Esophagus muscularis mucosa (tissue), 4 donors: ENCODE measurements around the gene RAB17. TPM values are rescaled to one million over a fixed set of nuclear protein-coding genes. Genes with fewer than 3 reads are reported as not detected.

Source experiments
- DNase-seq: peaks from one replicate; pipeline ENCODE4 v3.0.0-alpha.2; 2017; ENCODE audit errors: extremely low spot score
- H3K27ac ChIP-seq, 4 donors: fragments of 200-600 bp; sonication (generic); replicated peaks in 1 of 4; 1 replicate in 3 of 4; 2 replicates in 1 of 4; pipeline ENCODE4 v1.5.1; 2016 to 2019; ENCODE audit warnings: mild to moderate bottlenecking in 1 of 4
- H3K27me3 ChIP-seq, 4 donors: fragments of 200-600 bp; sonication (generic); one replicate each; pipeline versions ENCODE4 v1.5.1 to v1.6.0; 2016 to 2019
- H3K36me3 ChIP-seq, 4 donors: fragments of 200-600 bp; sonication (generic); one replicate each; pipeline ENCODE4 v1.5.1; 2016 to 2019
- H3K4me1 ChIP-seq, 4 donors: fragments of 200-600 bp; sonication (generic); one replicate each; pipeline ENCODE4 v1.5.1; 2016 to 2019
- H3K4me3 ChIP-seq, 4 donors: fragments of 200-600 bp; sonication (generic); 1 replicate in 2 of 4; 2 replicates in 2 of 4; pipeline ENCODE4 v1.5.1; 2016 to 2019; ENCODE audit warnings: mild to moderate bottlenecking in 4 of 4, moderate library complexity in 1 of 4
- H3K9me3 ChIP-seq, 4 donors: fragments of 200-600 bp; sonication (generic); 1 replicate in 3 of 4; 2 replicates in 1 of 4; pipeline ENCODE4 v1.5.1; 2016 to 2019
- EP300 ChIP-seq: sonication (generic); formaldehyde crosslinking; IDR thresholded peaks from one replicate; pipeline ENCODE4 v1.6.1; 2017; ENCODE audit warnings: antibody characterized with exemption
- POLR2A ChIP-seq: fragments of 450-650 bp; IDR thresholded peaks from one replicate; pipeline ENCODE4 v1.6.1; 2017; ENCODE audit warnings: antibody characterized with exemption, moderate library complexity, mild to moderate bottlenecking, low read depth
- POLR2AphosphoS5 ChIP-seq, 2 donors: sonication (generic); formaldehyde crosslinking; IDR thresholded peaks; one replicate each; pipeline ENCODE4 v1.6.1; 2017; ENCODE audit warnings: antibody characterized with exemption in 2 of 2
- WGBS: methylation state at CpG from one replicate; pipeline ENCODE4 v1.1.5; 2018; 5-methylcytosine and 5-hydroxymethylcytosine counted together
- intact Hi-C: fragments of 100-400 bp; cut with DNase I; formaldehyde crosslinking; loops from one replicate; pipeline ENCODE4 v1.15.1; 2023
- total RNA-seq, 4 donors: library from RNA; depleted of rRNA; stranded (reverse); fragments of >200 nt; gene quantifications; one replicate each; pipeline versions ENCODE4 v1.1.0 to v1.2.1, GENCODE V29; 2016
- TF ChIP-seq, protein P1 (sequence below), 3 experiments: fragments of 200-600 bp in 2 of 3; fragments of 450-650 bp in 1 of 3; sonication (generic) in 2 of 3; IDR thresholded peaks; one replicate each; pipeline ENCODE4 v1.5.1; 2017 to 2019; ENCODE audit warnings: antibody characterized with exemption in 3 of 3, mild to moderate bottlenecking in 2 of 3, moderate library complexity in 1 of 3

Gene RAB17
- total RNA-seq, 4 donors from 2014 or later: 0.83 to 3.7 (median 1.4) TPM

DNA sequence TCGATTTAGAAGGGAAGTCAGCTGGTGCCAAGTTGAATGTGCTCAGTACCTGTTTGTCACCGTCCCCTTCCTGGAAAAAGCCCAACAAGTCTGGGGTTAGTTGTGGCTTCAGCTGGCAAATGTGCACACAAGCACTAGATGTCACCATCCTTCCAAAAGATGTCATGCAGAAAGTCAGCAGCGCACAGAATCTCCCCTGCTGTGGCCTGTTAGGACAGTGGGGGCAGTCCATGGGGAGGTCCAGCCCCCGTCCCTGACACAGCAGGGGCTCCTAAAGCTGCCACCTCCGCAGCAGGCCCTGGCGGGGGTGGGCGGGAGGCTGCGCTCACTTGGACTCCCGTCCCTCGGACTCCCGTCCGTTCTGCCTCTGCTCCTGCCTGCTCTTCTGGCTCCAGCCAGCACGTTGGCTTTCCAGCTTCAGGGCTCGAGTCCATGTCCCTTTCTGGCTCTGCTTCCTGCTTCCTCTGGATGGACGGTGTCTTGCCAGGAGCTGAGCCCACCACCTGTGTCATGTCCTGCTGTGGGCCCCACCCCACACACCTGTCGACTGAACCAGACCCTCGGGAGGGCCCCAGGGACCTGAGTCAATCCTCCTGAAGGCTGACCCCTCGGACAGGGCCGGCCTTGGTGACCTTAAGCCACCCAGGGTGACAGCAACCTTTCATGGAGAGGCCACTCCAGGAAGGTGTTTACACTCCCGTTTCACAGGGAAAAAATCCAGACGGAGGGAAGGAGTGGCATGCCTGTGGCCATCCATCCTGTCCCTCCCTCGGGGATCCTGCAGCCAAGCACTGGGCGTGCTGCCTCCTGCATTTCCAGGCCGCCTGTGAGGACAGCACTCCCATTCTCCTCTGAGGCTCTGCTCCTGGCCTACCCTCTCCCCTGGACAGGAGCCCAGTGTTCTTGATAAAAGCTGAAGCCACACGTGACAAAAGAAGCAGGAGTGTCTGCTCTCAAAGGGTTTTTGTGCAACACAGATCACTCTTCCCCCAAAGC lies 8.5 kb downstream of the RAB17 start:
- WGBS: 19% methylated on average over 25 of the region's 25 CpGs
- Histone ChIP-seq H3K36me3 (no peaks in the 10 kb centered on the region), H3K9me3 (no peaks in the 10 kb centered on the region), H3K27ac (peak overlapping the region; percentile 71 to 81 (median 74)), H3K4me3 (peak overlapping the region; percentile 35 to 48 (median 38)), H3K27me3 (no peaks in the 10 kb centered on the region), H3K4me1 (peaks cover 14 to 20% (median 18%) of the 10 kb centered on the region in 4 donors)
- intact Hi-C loops: loop anchor here (2.0 to 5.0 kb wide), 2 partner anchors 85 to 165 kb away; no protein-coding TSS in a partner anchor
- TF ChIP-seq EP300 (no peak), POLR2A (no peak), POLR2AphosphoS5 (IDR thresholded peaks at IDR 0.05) (peak; percentile 34 to 36)
- TF ChIP-seq, protein P1, sequence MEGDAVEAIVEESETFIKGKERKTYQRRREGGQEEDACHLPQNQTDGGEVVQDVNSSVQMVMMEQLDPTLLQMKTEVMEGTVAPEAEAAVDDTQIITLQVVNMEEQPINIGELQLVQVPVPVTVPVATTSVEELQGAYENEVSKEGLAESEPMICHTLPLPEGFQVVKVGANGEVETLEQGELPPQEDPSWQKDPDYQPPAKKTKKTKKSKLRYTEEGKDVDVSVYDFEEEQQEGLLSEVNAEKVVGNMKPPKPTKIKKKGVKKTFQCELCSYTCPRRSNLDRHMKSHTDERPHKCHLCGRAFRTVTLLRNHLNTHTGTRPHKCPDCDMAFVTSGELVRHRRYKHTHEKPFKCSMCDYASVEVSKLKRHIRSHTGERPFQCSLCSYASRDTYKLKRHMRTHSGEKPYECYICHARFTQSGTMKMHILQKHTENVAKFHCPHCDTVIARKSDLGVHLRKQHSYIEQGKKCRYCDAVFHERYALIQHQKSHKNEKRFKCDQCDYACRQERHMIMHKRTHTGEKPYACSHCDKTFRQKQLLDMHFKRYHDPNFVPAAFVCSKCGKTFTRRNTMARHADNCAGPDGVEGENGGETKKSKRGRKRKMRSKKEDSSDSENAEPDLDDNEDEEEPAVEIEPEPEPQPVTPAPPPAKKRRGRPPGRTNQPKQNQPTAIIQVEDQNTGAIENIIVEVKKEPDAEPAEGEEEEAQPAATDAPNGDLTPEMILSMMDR (IDR thresholded peaks at IDR 0.05): peak; percentile 47 to 70 (median 60)
- DNase-seq: no peak

DNA sequence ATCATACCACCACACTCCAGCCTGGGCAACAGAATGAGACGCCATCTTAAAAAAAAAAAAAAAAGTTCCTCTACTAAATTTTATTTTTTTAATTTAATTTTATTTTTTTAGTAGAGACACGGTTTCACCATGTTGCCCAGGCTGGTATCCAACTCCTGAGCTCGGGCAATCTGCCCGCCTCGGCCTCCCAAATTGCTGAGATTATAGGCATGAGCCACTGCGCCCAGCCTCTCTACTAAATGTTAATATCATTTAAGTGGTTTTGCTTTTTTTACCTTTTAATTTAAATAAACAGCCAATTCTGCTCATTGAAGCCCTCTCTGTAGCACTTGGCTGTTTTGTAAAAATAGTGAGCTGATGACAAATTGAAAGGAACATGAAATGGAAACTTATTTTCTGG lies 9.2 kb downstream of the RAB17 start:
- Histone ChIP-seq H3K36me3 (no peaks in the 10 kb centered on the region), H3K9me3 (no peaks in the 10 kb centered on the region), H3K4me1 (peaks cover 14 to 20% (median 18%) of the 10 kb centered on the region in 4 donors), H3K27me3 (no peaks in the 10 kb centered on the region), H3K4me3 (peak overlapping the region in 2 of 4 donors; percentile 35 to 37), H3K27ac (peak overlapping the region; percentile 71 to 81 (median 74))
- WGBS: 84% methylated on average over 6 of the region's 6 CpGs
- no peak for DNase-seq
- intact Hi-C loops: loop anchor here (2.0 to 5.0 kb wide), 2 partner anchors 86 to 165 kb away; no protein-coding TSS in a partner anchor
- TF ChIP-seq EP300 (no peak), POLR2A (no peak), POLR2AphosphoS5 (IDR thresholded peaks at IDR 0.05) (no peak)
- TF ChIP-seq, protein P1 (IDR thresholded peaks at IDR 0.05): no peak

DNA sequence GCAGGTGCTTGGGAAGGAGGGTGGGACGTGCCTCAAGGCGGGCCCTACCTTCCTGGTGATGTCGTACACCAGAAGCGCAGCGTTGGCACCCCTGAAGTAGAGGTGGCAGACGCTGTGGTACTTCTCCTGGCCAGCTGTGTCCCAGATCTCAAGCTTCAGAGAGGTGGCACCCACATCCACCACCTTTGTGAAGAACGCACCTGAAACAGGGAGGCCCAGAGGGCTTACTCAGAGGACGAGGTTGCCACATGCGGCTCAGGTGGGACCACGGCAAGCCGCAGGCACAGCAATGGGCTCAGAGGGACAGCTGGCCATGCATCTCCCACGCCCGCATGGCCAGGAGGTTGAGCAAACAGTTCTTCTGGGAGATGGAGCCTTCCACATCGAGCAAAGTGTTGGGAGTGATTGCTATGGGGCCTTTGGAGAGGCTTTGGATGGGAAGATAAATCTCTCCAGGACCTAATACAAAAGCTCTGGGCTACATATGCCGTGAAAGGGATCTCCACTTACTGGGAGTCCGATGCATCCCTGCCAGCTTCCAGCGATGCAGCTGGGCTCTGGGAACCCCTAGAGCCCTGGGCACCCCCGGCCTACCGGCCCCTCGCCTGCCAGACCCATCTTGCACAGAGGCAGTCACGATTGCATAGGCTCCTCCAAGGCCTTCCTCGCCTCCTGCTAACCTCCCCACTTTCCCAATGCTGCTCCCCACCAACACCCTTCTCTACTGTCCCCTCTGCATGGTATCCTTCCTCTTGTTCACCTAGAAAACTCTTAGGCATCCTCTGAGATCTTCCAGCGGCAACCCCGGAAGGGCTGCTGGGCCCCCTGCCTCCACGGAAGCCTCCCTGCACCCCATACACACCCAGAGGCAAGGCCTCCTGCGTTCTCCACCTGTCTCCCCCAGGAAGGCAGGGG lies 12.3 kb downstream of the RAB17 start:
- intact Hi-C loops: loop anchor here (10.0 kb wide), 3 partner anchors 163 to 483 kb away; partner anchors contain the start of gene COL6A3
- no peak for DNase-seq
- no peak overlapping the region for H3K27ac ChIP-seq
- no peaks in the 10 kb centered on the region for H3K36me3 ChIP-seq
- H3K4me1 ChIP-seq: peaks cover 17 to 36% (median 31%) of the 10 kb centered on the region in 4 donors
- no peaks in the 10 kb centered on the region for H3K27me3 ChIP-seq
- TF ChIP-seq POLR2A (no peak), POLR2AphosphoS5 (IDR thresholded peaks at IDR 0.05) (no peak), EP300 (no peak)
- TF ChIP-seq, protein P1 (IDR thresholded peaks at IDR 0.05): no peak
- no peaks in the 10 kb centered on the region for H3K9me3 ChIP-seq
- no peak overlapping the region for H3K4me3 ChIP-seq
- WGBS: 93% methylated on average over 26 of the region's 26 CpGs

DNA sequence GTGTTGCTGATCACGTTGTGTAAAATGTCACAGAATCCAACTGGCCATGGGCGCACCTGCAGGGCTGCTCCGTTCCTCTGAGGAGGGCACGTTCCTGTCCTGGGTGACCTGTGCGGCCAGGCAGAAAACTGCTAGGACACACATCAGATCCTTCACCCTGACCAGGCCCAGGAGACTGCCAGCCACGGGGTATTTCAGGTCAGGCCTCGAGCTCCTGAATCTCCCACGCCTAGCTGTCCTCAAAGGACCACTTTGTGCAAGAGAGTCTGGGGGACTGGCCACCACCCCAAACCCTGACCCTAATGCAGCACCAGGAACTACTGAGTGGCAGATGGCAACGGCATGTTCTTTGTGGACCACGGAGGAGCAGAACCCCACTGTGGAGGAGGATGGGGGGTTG lies 13.1 kb downstream of the RAB17 start:
- H3K27ac ChIP-seq: no peak overlapping the region
- H3K27me3 ChIP-seq: no peaks in the 10 kb centered on the region
- DNase-seq: no peak
- H3K4me3 ChIP-seq: no peak overlapping the region
- no peaks in the 10 kb centered on the region for H3K36me3 ChIP-seq
- TF ChIP-seq POLR2A (no peak), POLR2AphosphoS5 (IDR thresholded peaks at IDR 0.05) (no peak)
- peaks cover 17 to 35% (median 29%) of the 10 kb centered on the region in 4 donors for H3K4me1 ChIP-seq
- intact Hi-C loops: loop anchor here (10.0 kb wide), 3 partner anchors 163 to 483 kb away; partner anchors contain the start of gene COL6A3
- no peaks in the 10 kb centered on the region for H3K9me3 ChIP-seq
- WGBS: 95% methylated on average over 5 of the region's 10 CpGs
